GM20000 (cell line): ENCODE data around the gene PHIP.
A peak's percentile ranks its signal among the peaks of the same experiment; 100 is the strongest.

Experiments used
- DNase-seq: peaks from one replicate; pipeline ENCODE4 v3.0.0; 2012; ENCODE audit warnings: low spot score
- TF ChIP-seq, protein P1 (sequence below): IDR thresholded peaks from 2 replicates; pipeline ENCODE4 v1.5.1; 2012; ENCODE audit warnings: mild to moderate bottlenecking, control low read depth; ENCODE audit errors: extremely low read depth, missing control alignments

PHIP gene

DNA sequence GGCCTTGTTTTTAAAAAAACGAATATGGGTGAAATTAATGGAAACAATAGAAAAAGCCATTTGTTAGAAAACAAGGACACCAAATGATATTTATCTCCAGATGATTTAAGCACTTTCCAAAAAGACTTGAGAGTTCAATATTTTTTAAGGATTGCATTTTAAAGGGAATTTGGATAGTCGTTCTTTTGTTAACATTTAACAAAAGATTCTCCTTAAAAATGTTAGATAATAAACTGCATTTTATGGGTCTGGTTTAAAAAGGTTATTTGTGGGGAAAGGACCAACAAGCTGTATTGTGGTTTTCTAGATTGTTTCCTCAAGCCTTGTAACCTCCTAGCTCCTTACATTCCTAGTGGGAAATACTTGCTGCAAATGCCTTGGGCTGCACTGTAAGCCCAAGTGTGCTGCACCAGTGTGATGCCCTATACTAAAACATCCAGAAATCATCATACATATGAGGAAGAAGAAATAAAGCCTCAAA is 1.5 kb upstream of the PHIP start:
- DNase-seq: no peak
- TF ChIP-seq, protein P1, sequence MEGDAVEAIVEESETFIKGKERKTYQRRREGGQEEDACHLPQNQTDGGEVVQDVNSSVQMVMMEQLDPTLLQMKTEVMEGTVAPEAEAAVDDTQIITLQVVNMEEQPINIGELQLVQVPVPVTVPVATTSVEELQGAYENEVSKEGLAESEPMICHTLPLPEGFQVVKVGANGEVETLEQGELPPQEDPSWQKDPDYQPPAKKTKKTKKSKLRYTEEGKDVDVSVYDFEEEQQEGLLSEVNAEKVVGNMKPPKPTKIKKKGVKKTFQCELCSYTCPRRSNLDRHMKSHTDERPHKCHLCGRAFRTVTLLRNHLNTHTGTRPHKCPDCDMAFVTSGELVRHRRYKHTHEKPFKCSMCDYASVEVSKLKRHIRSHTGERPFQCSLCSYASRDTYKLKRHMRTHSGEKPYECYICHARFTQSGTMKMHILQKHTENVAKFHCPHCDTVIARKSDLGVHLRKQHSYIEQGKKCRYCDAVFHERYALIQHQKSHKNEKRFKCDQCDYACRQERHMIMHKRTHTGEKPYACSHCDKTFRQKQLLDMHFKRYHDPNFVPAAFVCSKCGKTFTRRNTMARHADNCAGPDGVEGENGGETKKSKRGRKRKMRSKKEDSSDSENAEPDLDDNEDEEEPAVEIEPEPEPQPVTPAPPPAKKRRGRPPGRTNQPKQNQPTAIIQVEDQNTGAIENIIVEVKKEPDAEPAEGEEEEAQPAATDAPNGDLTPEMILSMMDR: no peak

DNA sequence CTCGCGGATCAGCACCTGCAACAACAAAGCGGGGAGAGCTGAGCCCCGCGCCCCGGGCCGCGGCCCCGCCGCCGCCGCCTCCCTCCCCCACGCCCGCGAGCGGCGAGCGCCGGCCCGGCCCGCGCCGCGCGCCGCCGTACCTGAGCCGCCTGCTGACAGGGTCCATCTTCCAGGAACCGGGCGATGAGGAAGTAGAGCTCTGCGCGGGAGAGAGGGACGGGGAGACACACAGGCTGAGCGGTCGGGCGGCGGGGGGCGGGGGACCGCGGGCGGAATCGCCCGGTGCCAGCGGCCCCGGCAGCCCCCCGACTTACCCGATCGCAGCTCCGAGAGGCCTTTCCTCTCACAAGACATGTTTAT is 359 bp downstream of the PHIP start:
- TF ChIP-seq, protein P1: no peak
- peak; percentile 72 for DNase-seq

DNA sequence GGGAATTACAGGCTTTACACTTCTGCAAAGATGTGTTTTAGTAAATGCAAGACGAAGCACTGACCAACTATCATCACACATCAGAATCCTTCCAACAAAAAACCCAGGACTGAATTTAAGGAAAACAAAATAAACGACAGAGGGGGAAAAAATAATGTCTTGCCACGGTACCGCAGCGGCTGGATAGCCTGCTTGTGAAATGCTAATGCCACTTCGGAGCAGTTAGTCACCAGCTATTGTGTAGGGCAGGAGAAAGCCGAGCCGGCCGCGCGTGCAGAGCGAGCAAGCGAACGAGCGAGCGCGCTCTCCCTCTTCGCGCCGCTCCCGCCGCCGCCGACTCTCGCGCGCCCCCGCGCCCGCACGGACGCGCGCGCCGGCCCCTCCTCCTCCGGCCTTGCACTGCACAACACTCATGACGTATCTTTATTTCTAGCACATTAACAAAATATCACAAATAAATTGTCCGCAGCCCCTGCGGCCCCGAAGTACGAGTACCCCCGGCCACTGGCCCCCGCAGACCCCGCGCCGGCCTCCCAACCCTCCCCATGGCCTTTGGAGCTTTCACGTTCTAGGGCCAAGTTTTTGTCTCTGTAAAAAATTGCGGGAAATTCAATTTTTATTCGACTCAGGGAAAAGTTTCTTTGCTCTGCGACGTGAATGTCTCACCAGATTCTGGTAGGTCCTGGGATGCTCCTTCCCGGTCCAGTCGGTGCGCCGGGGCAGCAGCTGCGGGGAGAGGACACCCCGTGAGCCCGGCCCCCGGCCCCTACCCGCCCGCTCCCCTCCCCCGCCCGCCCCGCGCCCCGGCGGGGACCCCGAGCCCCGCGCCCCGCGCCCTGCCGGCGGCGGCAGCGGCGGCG is 1.0 kb downstream of the PHIP start:
- DNase-seq: peak; percentile 91
- TF ChIP-seq, protein P1: no peak

DNA sequence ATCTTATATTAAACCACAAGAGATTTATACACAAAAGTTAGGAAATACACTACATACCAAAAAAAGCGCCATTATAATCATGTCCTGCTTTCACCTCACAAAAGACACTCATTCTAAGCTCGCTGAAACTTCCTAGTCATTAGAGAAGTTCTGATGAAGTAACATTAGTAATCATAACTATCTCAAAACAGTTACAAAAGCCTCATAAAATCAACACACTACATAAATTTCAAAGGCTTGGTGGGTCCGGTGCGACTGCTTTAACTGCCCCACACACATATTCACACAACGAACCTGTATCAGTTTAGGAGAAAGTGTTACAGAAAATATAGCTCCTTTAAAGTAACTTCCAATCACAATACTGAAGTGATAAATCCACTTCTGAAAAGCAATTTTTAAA is 1.9 kb downstream of the PHIP start:
- no peak for DNase-seq
- TF ChIP-seq, protein P1: no peak

DNA sequence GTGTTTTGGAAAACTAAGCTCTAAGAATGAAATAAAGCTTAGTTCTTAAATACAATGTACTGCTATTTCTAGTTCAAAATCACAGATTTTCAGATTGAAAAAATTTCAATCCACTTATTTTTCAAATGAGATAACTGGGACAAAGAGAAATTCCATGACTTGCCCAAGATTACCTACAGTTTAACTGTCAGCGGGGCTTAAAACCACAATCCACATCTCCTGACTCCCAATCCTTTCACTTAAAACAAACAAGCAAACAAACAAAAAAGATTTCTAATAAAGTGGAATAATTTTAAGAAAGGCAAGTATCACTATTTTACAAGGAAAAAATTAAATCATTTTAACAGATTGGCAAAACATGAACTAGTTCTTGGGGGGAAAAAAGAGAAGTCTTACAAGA is 4.2 kb downstream of the PHIP start:
- DNase-seq: no peak
- TF ChIP-seq, protein P1: no peak

DNA sequence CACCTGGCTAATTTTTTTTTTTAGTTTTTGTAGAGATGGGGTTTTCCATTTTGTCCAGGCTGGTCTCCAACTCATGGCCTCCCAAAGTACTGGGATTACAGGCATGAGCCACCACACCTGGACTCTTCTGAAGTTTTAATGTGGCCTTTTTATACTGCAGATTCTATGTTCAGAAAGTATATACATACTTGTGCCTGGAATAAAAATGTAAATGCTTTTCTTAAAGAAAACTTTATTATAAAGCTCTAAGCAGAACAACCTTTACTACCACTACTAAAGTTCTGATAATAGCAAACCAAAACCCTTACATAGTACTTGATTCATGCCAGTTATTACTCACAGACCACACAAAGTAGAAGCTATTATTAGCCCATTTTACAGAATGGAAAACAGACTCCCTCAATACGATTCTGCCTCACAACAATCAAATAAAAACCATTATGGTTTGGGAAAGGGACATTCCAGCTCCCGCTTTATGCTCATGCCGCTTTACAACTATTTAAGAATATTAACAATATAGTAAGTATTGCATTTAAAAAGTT is 5.3 kb downstream of the PHIP start:
- TF ChIP-seq, protein P1: no peak
- DNase-seq: peak; percentile 22

DNA sequence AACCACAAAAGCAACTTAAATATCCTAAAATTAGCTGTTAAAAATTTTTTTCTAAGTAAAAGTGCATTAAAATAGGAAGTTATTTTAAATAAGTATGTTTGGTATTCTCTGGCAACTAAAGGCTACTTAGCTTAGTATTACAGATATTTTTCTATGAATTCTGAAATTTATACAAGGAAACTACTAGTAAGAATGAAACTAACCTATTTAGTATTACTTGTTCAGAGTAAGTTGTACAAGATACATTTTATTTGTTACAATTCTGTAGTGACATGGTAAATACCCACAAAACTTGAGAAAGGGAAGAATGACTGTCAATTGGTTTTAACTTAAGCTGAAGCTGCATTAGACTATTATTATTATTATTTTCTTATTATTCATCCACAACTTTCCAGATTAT is 6.5 kb downstream of the PHIP start:
- TF ChIP-seq, protein P1: no peak
- no peak for DNase-seq
